Gastrocnemius medialis (tissue), 4 donors: ENCODE data around the gene TAF6. TPM values are rescaled to one million over a fixed set of nuclear protein-coding genes. Genes with fewer than 3 reads are reported as not detected.

Experiments used
- ATAC-seq, 2 donors: fragments of 150-250 bp; one replicate each; pipeline ENCODE4 v1.9.1; 2016
- DNase-seq, 2 donors: peaks; one replicate each; pipeline ENCODE4 v3.0.0-alpha.2; 2019
- H3K27ac ChIP-seq, 4 donors: fragments of 200-600 bp; sonication (generic); 1 replicate in 1 of 4; 2 replicates in 3 of 4; pipeline ENCODE4 v1.5.1; 2016 to 2018; ENCODE audit warnings: mild to moderate bottlenecking in 2 of 4, moderate library complexity in 1 of 4
- H3K27me3 ChIP-seq, 3 donors: fragments of 200-600 bp; sonication (generic) in 2 of 3; 1 replicate in 1 of 3; 2 replicates in 2 of 3; pipeline versions ENCODE4 v1.5.1 to v1.6.0; 2016 to 2019; ENCODE audit warnings: mild to moderate bottlenecking in 1 of 3, moderate library complexity in 1 of 3
- H3K36me3 ChIP-seq, 2 donors: fragments of 200-600 bp; sonication (generic) in 1 of 2; one replicate each; pipeline ENCODE4 v1.5.1; 2017 to 2018
- H3K4me1 ChIP-seq, 2 donors: fragments of 200-600 bp; sonication (generic) in 1 of 2; one replicate each; pipeline ENCODE4 v1.5.1; 2016 to 2017; ENCODE audit warnings: mild to moderate bottlenecking in 2 of 2
- H3K4me3 ChIP-seq, 4 donors: fragments of 200-600 bp; sonication (generic) in 3 of 4; 1 replicate in 1 of 4; 2 replicates in 3 of 4; pipeline ENCODE4 v1.5.1; 2016 to 2019; ENCODE audit warnings: mild to moderate bottlenecking in 2 of 4
- H3K9me3 ChIP-seq, 3 donors: fragments of 200-600 bp; sonication (generic) in 2 of 3; 1 replicate in 1 of 3; 2 replicates in 2 of 3; pipeline ENCODE4 v1.5.1; 2016 to 2019
- CTCF ChIP-seq, 5 experiments: fragments of 450-650 bp in 3 of 5; fragments of 200-600 bp in 2 of 5; sonication (generic) in 2 of 5; IDR thresholded peaks in 4 of 5; conservative IDR thresholded peaks in 1 of 5; 1 replicate in 4 of 5; 2 replicates in 1 of 5; pipeline ENCODE4 v1.5.1; 2016 to 2019; ENCODE audit warnings: antibody characterized with exemption in 5 of 5, mild to moderate bottlenecking in 3 of 5, moderate library complexity in 3 of 5
- POLR2A ChIP-seq, 2 donors: fragments of 450-650 bp; IDR thresholded peaks; one replicate each; pipeline ENCODE4 v1.6.1; 2017; ENCODE audit warnings: antibody characterized with exemption in 2 of 2, mild to moderate bottlenecking in 2 of 2, moderate library complexity in 2 of 2
- in situ Hi-C, 4 donors: fragments of 200-750 bp; cut with MboI; loops; one replicate each; pipeline versions ENCODE4 v1.15.0 to v1.8.0; 2017; ENCODE audit warnings: low sequenced_read_pairs in 4 of 4
- intact Hi-C: fragments of 100-400 bp; cut with DNase I; formaldehyde crosslinking; loops from one replicate; pipeline ENCODE4 v1.15.1; 2023; ENCODE audit warnings: low total_unique reads
- total RNA-seq, 4 donors: library from RNA; depleted of rRNA; stranded (reverse); fragments of >200 nt; gene quantifications; one replicate each; pipeline versions ENCODE4 v1.1.0 to v1.2.3, GENCODE V29; 2016

Gene TAF6
- total RNA-seq, 4 donors from 2014 or later, result 38.6 to 71.7 (median 56.6) TPM

DNA sequence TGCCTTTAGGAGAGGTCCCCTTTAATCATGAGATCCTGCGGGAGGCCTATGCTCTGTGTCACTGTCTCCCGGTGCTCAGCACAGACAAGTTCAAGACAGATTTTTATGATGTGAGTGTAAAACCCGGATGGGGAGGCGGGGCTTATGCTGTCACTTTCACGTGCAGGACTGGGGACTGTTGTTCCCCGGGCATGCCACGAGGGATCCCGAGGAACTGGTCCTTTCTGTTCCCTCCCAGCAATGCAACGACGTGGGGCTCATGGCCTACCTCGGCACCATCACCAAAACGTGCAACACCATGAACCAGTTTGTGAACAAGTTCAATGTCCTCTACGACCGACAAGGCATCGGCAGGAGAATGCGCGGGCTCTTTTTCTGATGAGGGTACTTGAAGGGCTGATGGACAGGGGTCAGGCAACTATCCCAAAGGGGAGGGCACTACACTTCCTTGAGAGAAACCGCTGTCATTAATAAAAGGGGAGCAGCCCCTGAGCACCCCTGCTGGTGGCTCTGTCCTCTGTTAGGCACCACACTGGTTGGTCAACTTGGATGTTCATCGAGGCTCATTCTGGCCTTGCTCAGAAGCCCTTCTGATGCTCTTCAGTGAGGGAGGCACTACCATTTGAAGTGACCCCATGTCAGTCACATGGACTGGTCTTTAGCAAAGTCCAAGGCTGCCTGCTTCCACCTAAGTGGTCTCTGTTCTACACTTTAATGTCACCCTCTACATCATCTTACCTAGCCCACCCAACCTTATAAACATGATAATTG, 27.6 kb downstream of the TAF6 start:
- TF ChIP-seq POLR2A (IDR thresholded peaks at IDR 0.05) (no peak), CTCF (IDR thresholded peaks at IDR 0.05 in 4 of 5, conservative IDR thresholded peaks at IDR 0.05 in 1 of 5) (no peak)
- H3K9me3 ChIP-seq, result no peaks in the 10 kb centered on the region
- in situ Hi-C loops, result no loop called here
- H3K4me1 ChIP-seq, result peaks cover 13 to 14% of the 10 kb centered on the region in 2 donors
- no peak overlapping the region for H3K4me3 ChIP-seq
- peaks cover 0 to 65% of the 10 kb centered on the region in 2 donors for H3K36me3 ChIP-seq
- H3K27ac ChIP-seq, result no peak overlapping the region
- H3K27me3 ChIP-seq, result no peaks in the 10 kb centered on the region
- no peak for DNase-seq
- intact Hi-C loops, result no loop called here
- no peak for ATAC-seq

GRCh38 chr7:100090527-100091410, 28.4 kb downstream of the TAF6 start:
- Histone ChIP-seq H3K36me3 (peaks cover 0 to 57% of the 10 kb centered on the region in 2 donors), H3K4me1 (peaks cover 13 to 14% of the 10 kb centered on the region in 2 donors), H3K9me3 (no peaks in the 10 kb centered on the region), H3K4me3 (no peak overlapping the region), H3K27me3 (no peaks in the 10 kb centered on the region), H3K27ac (no peak overlapping the region)
- DNase-seq (no peak), ATAC-seq (no peak)
- intact Hi-C loops, result no loop called here
- in situ Hi-C loops, result no loop called here
- TF ChIP-seq POLR2A (IDR thresholded peaks at IDR 0.05) (no peak), CTCF (IDR thresholded peaks at IDR 0.05 in 4 of 5, conservative IDR thresholded peaks at IDR 0.05 in 1 of 5) (no peak)

- Histone ChIP-seq H3K9me3 (no peaks in the 10 kb centered on the region), H3K36me3 (peaks cover 0 to 45% of the 10 kb centered on the region in 2 donors), H3K27ac (peak overlapping the region; percentile 88 to 97 (median 89)), H3K27me3 (no peaks in the 10 kb centered on the region), H3K4me3 (peak overlapping the region; percentile 79 to 90 (median 88)), H3K4me1 (peaks cover 13 to 14% of the 10 kb centered on the region in 2 donors)
- in situ Hi-C loops (no loop called here), intact Hi-C loops (loop anchor here (5.0 kb wide), 1 partner anchor 38 kb away; the partner anchor contains the start of gene MBLAC1)
- no peak for ATAC-seq
- DNase-seq, result no peak
- TF ChIP-seq CTCF (IDR thresholded peaks at IDR 0.05 in 4 of 5, conservative IDR thresholded peaks at IDR 0.05 in 1 of 5) (no peak), POLR2A (IDR thresholded peaks at IDR 0.05) (no peak)
Measured at GRCh38 chr7:100089458-100090196, 29.5 kb downstream of the TAF6 start.

- H3K36me3 ChIP-seq, result peaks cover 0 to 37% of the 10 kb centered on the region in 2 donors
- intact Hi-C loops (loop anchor here (1.0 to 5.0 kb wide), 2 partner anchors 12 to 38 kb away; partner anchors contain the start of genes AP4M1, MBLAC1 and MCM7), in situ Hi-C loops (no loop called here)
- no peaks in the 10 kb centered on the region for H3K9me3 ChIP-seq
- H3K27ac ChIP-seq, result peak within 1 kb of the TSS; percentile 88 to 97 (median 89)
- DNase-seq (peak; percentile 64 to 76), ATAC-seq (peak; percentile 73 to 78)
- H3K4me3 ChIP-seq, result peak within 1 kb of the TSS; percentile 79 to 90 (median 88)
- peaks cover 13 to 14% of the 10 kb centered on the region in 2 donors for H3K4me1 ChIP-seq
- TF ChIP-seq POLR2A (IDR thresholded peaks at IDR 0.05) (peak; percentile 83), CTCF (IDR thresholded peaks at IDR 0.05 in 4 of 5, conservative IDR thresholded peaks at IDR 0.05 in 1 of 5) (peak in 1 of 5 experiments; percentile 20)
- H3K27me3 ChIP-seq, result no peaks in the 10 kb centered on the region
Measured at GRCh38 chr7:100088621-100089457, 30.3 kb downstream of the TAF6 start, which contains the start of gene COPS6. Gene COPS6, plus strand, starts transcription at chr7:100088969. Its CDS starts 22 bp downstream, at chr7:100088991.
